Muscle layer of colon (tissue), 2 donors: ENCODE results near the gene ADCY3.

Experiments
- H3K27ac ChIP-seq: one replicate; pipeline ENCODE4 v1.7.0; 2013; ENCODE audit warnings: low read depth, mild to moderate bottlenecking, low read length, moderate library complexity
- H3K27me3 ChIP-seq, 2 donors: one replicate each; pipeline ENCODE4 v1.7.0; 2013; ENCODE audit warnings: low read length in 2 of 2, mild to moderate bottlenecking in 2 of 2; ENCODE audit not compliant: insufficient read depth in 2 of 2, control insufficient read depth in 1 of 2
- H3K36me3 ChIP-seq: one replicate; pipeline ENCODE4 v1.7.0; 2013; ENCODE audit warnings: mild to moderate bottlenecking, low read length; ENCODE audit not compliant: insufficient read depth
- H3K4me1 ChIP-seq: one replicate; pipeline ENCODE4 v1.7.0; 2013; ENCODE audit warnings: mild to moderate bottlenecking, low read length; ENCODE audit not compliant: insufficient read depth
- H3K4me3 ChIP-seq, 2 donors: one replicate each; pipeline ENCODE4 v1.7.0; 2013; ENCODE audit warnings: low read length in 2 of 2, low read depth in 1 of 2, mild to moderate bottlenecking in 1 of 2, moderate library complexity in 1 of 2
- H3K9ac ChIP-seq: one replicate; pipeline ENCODE4 v1.7.0; 2013; ENCODE audit warnings: low read length
- H3K9me3 ChIP-seq: one replicate; pipeline ENCODE4 v1.7.0; 2013; ENCODE audit warnings: mild to moderate bottlenecking, low read length
- donor health status: abdominal sarcoma.
- donor health status: Adenocarcinoma of cecum.

ADCY3 gene

GRCh38 chr2:24885221-24886125 lies 34.6 kb downstream of the ADCY3 start:
- no peaks in the 10 kb centered on the region for H3K27me3 ChIP-seq
- H3K4me1 ChIP-seq = no peaks in the 10 kb centered on the region
- H3K9ac ChIP-seq = no peak overlapping the region
- no peaks in the 10 kb centered on the region for H3K9me3 ChIP-seq
- H3K4me3 ChIP-seq = no peak overlapping the region
- no peak overlapping the region for H3K27ac ChIP-seq
- no peaks in the 10 kb centered on the region for H3K36me3 ChIP-seq

- Histone ChIP-seq H3K9ac (no peak overlapping the region), H3K27ac (no peak overlapping the region)
Measured at GRCh38 chr2:24883946-24884345, 36.1 kb downstream of the ADCY3 start.

GRCh38 chr2:24881623-24882022 lies 38.4 kb downstream of the ADCY3 start:
- H3K27ac ChIP-seq = no peak overlapping the region
- no peaks in the 10 kb centered on the region for H3K27me3 ChIP-seq
- H3K4me1 ChIP-seq = no peaks in the 10 kb centered on the region
- no peak overlapping the region for H3K4me3 ChIP-seq
- H3K9ac ChIP-seq = no peak overlapping the region
- H3K36me3 ChIP-seq = no peaks in the 10 kb centered on the region
- no peaks in the 10 kb centered on the region for H3K9me3 ChIP-seq

More at GRCh38 chr2:24883946-24884345, 36.1 kb downstream of the ADCY3 start:
- Histone ChIP-seq H3K9me3 (no peaks in the 10 kb centered on the region), H3K4me3 (no peak overlapping the region), H3K27me3 (no peaks in the 10 kb centered on the region), H3K36me3 (no peaks in the 10 kb centered on the region), H3K4me1 (no peaks in the 10 kb centered on the region)

- Histone ChIP-seq H3K27ac (no peak overlapping the region), H3K4me3 (no peak overlapping the region), H3K27me3 (no peaks in the 10 kb centered on the region), H3K9me3 (no peaks in the 10 kb centered on the region), H3K9ac (no peak overlapping the region), H3K4me1 (no peaks in the 10 kb centered on the region), H3K36me3 (no peaks in the 10 kb centered on the region)
Measured at GRCh38 chr2:24881158-24881557, 38.9 kb downstream of the ADCY3 start.

- Histone ChIP-seq H3K27me3 (no peaks in the 10 kb centered on the region), H3K9ac (no peak overlapping the region), H3K4me1 (no peaks in the 10 kb centered on the region), H3K4me3 (no peak overlapping the region), H3K27ac (no peak overlapping the region), H3K9me3 (no peaks in the 10 kb centered on the region), H3K36me3 (no peaks in the 10 kb centered on the region)
Measured at GRCh38 chr2:24878341-24878740, 41.7 kb downstream of the ADCY3 start.

- Histone ChIP-seq H3K27me3 (no peaks in the 10 kb centered on the region), H3K4me1 (no peaks in the 10 kb centered on the region), H3K9me3 (no peaks in the 10 kb centered on the region), H3K9ac (no peak overlapping the region), H3K27ac (no peak overlapping the region), H3K36me3 (no peaks in the 10 kb centered on the region), H3K4me3 (no peak overlapping the region)
Measured at GRCh38 chr2:24877646-24878045, 42.4 kb downstream of the ADCY3 start.

- Histone ChIP-seq H3K27me3 (no peaks in the 10 kb centered on the region), H3K4me3 (no peak overlapping the region), H3K36me3 (no peaks in the 10 kb centered on the region), H3K4me1 (no peaks in the 10 kb centered on the region), H3K27ac (no peak overlapping the region), H3K9me3 (no peaks in the 10 kb centered on the region), H3K9ac (no peak overlapping the region)
Measured at GRCh38 chr2:24877067-24877466, 43.0 kb downstream of the ADCY3 start.

- H3K4me1 ChIP-seq = peaks cover 7% of the 10 kb centered on the region
- no peaks in the 10 kb centered on the region for H3K36me3 ChIP-seq
- H3K27me3 ChIP-seq = no peaks in the 10 kb centered on the region
- no peaks in the 10 kb centered on the region for H3K9me3 ChIP-seq
- no peak overlapping the region for H3K27ac ChIP-seq
- no peak overlapping the region for H3K9ac ChIP-seq
- no peak overlapping the region for H3K4me3 ChIP-seq
Measured at GRCh38 chr2:24875901-24876300, 44.1 kb downstream of the ADCY3 start.

GRCh38 chr2:24875272-24875671 lies 44.8 kb downstream of the ADCY3 start:
- Histone ChIP-seq H3K4me1 (peaks cover 7% of the 10 kb centered on the region), H3K9ac (no peak overlapping the region), H3K9me3 (no peaks in the 10 kb centered on the region), H3K27ac (no peak overlapping the region), H3K27me3 (no peaks in the 10 kb centered on the region), H3K4me3 (no peak overlapping the region), H3K36me3 (no peaks in the 10 kb centered on the region)

- H3K9me3 ChIP-seq = no peaks in the 10 kb centered on the region
- no peaks in the 10 kb centered on the region for H3K36me3 ChIP-seq
- H3K27me3 ChIP-seq = no peaks in the 10 kb centered on the region
- H3K4me3 ChIP-seq = no peak overlapping the region
- H3K4me1 ChIP-seq = peaks cover 7% of the 10 kb centered on the region
- no peak overlapping the region for H3K27ac ChIP-seq
- H3K9ac ChIP-seq = no peak overlapping the region
Measured at GRCh38 chr2:24874035-24874434, 46.0 kb downstream of the ADCY3 start.

- H3K27ac ChIP-seq = no peak overlapping the region
Measured at GRCh38 chr2:24873619-24874018, 46.4 kb downstream of the ADCY3 start.

More at GRCh38 chr2:24873619-24874018, 46.4 kb downstream of the ADCY3 start:
- Histone ChIP-seq H3K9me3 (no peaks in the 10 kb centered on the region), H3K4me3 (no peak overlapping the region), H3K4me1 (peaks cover 7% of the 10 kb centered on the region), H3K27me3 (no peaks in the 10 kb centered on the region), H3K9ac (no peak overlapping the region), H3K36me3 (no peaks in the 10 kb centered on the region)
